ENCODE data around the gene DLG2. TPM values are rescaled to one million over a fixed set of nuclear protein-coding genes. Genes with fewer than 3 reads are reported as not detected.

Gene DLG2
- total RNA-seq, 1 experiment from 2014 or later: 17.5 TPM

GRCh38 chr11:85196968-85197367, 430.2 kb downstream of the DLG2 start:
- Mint-ChIP-seq H3K9me3 (peaks cover 10% of the 10 kb centered on the region; the same call in 1 of the 2 replicates), H3K27me3 (ENCODE audit: low read depth) (no peaks in the 10 kb centered on the region), H3K4me1 (no peaks in the 10 kb centered on the region), H3K4me3 (no peak overlapping the region), H3K27ac (no peak overlapping the region), H3K36me3 (peaks cover 4% of the 10 kb centered on the region; the same call in 1 of the 2 replicates)
- ATAC-seq: no peak
- ChIA-PET POLR2A (no interaction called here), CTCF (interaction anchor here (1.0 kb wide), 1 partner anchor 14 kb away, joined by 3 read pairs; no protein-coding TSS in a partner anchor)
- TF ChIP-seq ETV6 (CRISPR knock-in tag; IDR thresholded peaks at IDR 0.05): no peak
- no peak for TF ChIP-seq ZNF512 (CRISPR knock-in tag; IDR thresholded peaks at IDR 0.05; ENCODE audit: borderline replicate concordance)
- TF ChIP-seq CDX4 (CRISPR knock-in tag; IDR thresholded peaks at IDR 0.05; ENCODE audit: borderline replicate concordance): no peak
- TF ChIP-seq ZNF396 (CRISPR knock-in tag; IDR thresholded peaks at IDR 0.05; ENCODE audit: borderline replicate concordance): no peak
- TF ChIP-seq, protein P1, sequence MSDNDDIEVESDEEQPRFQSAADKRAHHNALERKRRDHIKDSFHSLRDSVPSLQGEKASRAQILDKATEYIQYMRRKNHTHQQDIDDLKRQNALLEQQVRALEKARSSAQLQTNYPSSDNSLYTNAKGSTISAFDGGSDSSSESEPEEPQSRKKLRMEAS (CRISPR knock-in tag; IDR thresholded peaks at IDR 0.05): no peak
- TF ChIP-seq, protein P2, sequence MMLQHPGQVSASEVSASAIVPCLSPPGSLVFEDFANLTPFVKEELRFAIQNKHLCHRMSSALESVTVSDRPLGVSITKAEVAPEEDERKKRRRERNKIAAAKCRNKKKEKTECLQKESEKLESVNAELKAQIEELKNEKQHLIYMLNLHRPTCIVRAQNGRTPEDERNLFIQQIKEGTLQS (CRISPR knock-in tag; conservative IDR thresholded peaks at IDR 0.05): no peak
- no peak for DNase-seq (ENCODE audit: low spot score)

DNA sequence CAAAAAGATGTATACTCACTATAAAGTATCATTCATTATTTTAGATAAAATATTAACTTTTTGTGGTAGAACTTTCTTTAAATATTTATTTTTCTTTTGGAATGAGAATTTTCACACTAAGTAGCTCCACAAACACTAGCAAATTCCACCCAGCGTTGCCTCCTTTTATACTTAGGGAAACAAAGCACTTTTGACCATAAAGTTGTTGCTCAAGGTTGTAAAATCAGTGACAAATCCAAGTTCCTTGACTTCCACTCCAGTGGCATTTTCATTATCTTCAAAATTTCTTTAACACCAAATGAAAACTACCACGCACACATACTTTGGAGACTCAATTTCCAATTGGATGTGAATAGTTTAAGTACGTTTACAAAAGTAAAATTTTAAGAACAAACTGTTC, 431.2 kb downstream of the DLG2 start:
- ATAC-seq (no peak), DNase-seq (ENCODE audit: low spot score) (no peak)
- no peaks in the 10 kb centered on the region for H3K4me1 Mint-ChIP-seq
- H3K27me3 Mint-ChIP-seq (ENCODE audit: low read depth): no peaks in the 10 kb centered on the region
- ChIA-PET POLR2A (no interaction called here), CTCF (interaction anchor here (1.0 kb wide), 1 partner anchor 13 kb away, joined by 3 read pairs; no protein-coding TSS in a partner anchor)
- no peaks in the 10 kb centered on the region for H3K36me3 Mint-ChIP-seq
- no peak overlapping the region for H3K4me3 Mint-ChIP-seq
- no peaks in the 10 kb centered on the region for H3K9me3 Mint-ChIP-seq
- H3K27ac Mint-ChIP-seq: no peak overlapping the region
- no peak for TF ChIP-seq ZNF671 (CRISPR knock-in tag; IDR thresholded peaks at IDR 0.05)
- TF ChIP-seq ZNF232 (CRISPR knock-in tag; IDR thresholded peaks at IDR 0.05): no peak
- no peak for TF ChIP-seq NFATC4 (CRISPR knock-in tag; IDR thresholded peaks at IDR 0.05)
- no peak for TF ChIP-seq ATF6 (CRISPR knock-in tag; IDR thresholded peaks at IDR 0.05)
- no peak for TF ChIP-seq ESRRA (CRISPR knock-in tag; IDR thresholded peaks at IDR 0.05; ENCODE audit: borderline replicate concordance)
- TF ChIP-seq ZNF396 (CRISPR knock-in tag; IDR thresholded peaks at IDR 0.05; ENCODE audit: borderline replicate concordance): no peak
- TF ChIP-seq, protein P3, sequence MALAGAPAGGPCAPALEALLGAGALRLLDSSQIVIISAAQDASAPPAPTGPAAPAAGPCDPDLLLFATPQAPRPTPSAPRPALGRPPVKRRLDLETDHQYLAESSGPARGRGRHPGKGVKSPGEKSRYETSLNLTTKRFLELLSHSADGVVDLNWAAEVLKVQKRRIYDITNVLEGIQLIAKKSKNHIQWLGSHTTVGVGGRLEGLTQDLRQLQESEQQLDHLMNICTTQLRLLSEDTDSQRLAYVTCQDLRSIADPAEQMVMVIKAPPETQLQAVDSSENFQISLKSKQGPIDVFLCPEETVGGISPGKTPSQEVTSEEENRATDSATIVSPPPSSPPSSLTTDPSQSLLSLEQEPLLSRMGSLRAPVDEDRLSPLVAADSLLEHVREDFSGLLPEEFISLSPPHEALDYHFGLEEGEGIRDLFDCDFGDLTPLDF (CRISPR knock-in tag; IDR thresholded peaks at IDR 0.05): no peak
- no peak for TF ChIP-seq USF1 (CRISPR knock-in tag; IDR thresholded peaks at IDR 0.05)
- TF ChIP-seq ZNF138 (CRISPR knock-in tag; conservative IDR thresholded peaks at IDR 0.05): no peak
- no peak for TF ChIP-seq ZNF416 (CRISPR knock-in tag; IDR thresholded peaks at IDR 0.05)
- TF ChIP-seq ZNF121 (CRISPR knock-in tag; IDR thresholded peaks at IDR 0.05): no peak
- no peak for TF ChIP-seq ZNF425 (CRISPR knock-in tag; conservative IDR thresholded peaks at IDR 0.05)
- no peak for TF ChIP-seq EMX1 (CRISPR knock-in tag; IDR thresholded peaks at IDR 0.05)
- TF ChIP-seq PREB (CRISPR knock-in tag; IDR thresholded peaks at IDR 0.05; ENCODE audit: borderline replicate concordance): no peak
- TF ChIP-seq, protein P4, sequence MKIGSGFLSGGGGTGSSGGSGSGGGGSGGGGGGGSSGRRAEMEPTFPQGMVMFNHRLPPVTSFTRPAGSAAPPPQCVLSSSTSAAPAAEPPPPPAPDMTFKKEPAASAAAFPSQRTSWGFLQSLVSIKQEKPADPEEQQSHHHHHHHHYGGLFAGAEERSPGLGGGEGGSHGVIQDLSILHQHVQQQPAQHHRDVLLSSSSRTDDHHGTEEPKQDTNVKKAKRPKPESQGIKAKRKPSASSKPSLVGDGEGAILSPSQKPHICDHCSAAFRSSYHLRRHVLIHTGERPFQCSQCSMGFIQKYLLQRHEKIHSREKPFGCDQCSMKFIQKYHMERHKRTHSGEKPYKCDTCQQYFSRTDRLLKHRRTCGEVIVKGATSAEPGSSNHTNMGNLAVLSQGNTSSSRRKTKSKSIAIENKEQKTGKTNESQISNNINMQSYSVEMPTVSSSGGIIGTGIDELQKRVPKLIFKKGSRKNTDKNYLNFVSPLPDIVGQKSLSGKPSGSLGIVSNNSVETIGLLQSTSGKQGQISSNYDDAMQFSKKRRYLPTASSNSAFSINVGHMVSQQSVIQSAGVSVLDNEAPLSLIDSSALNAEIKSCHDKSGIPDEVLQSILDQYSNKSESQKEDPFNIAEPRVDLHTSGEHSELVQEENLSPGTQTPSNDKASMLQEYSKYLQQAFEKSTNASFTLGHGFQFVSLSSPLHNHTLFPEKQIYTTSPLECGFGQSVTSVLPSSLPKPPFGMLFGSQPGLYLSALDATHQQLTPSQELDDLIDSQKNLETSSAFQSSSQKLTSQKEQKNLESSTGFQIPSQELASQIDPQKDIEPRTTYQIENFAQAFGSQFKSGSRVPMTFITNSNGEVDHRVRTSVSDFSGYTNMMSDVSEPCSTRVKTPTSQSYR (CRISPR knock-in tag; IDR thresholded peaks at IDR 0.05): no peak
- no peak for TF ChIP-seq CREB1 (CRISPR knock-in tag; IDR thresholded peaks at IDR 0.05)

Measured in WTC11 (cell line).